VCaP (cell line): ENCODE data around the gene FSIP2.

Source experiments
- H3K27ac ChIP-seq: fragments of 450-650 bp; 2 replicates; pipeline ENCODE4 v1.5.1; 2017
- TF ChIP-seq, protein P1 (sequence below): fragments of 450-650 bp; conservative IDR thresholded peaks from 2 replicates; pipeline ENCODE4 v1.5.1; 2017; ENCODE audit warnings: mild to moderate bottlenecking, moderate library complexity

FSIP2 gene

DNA sequence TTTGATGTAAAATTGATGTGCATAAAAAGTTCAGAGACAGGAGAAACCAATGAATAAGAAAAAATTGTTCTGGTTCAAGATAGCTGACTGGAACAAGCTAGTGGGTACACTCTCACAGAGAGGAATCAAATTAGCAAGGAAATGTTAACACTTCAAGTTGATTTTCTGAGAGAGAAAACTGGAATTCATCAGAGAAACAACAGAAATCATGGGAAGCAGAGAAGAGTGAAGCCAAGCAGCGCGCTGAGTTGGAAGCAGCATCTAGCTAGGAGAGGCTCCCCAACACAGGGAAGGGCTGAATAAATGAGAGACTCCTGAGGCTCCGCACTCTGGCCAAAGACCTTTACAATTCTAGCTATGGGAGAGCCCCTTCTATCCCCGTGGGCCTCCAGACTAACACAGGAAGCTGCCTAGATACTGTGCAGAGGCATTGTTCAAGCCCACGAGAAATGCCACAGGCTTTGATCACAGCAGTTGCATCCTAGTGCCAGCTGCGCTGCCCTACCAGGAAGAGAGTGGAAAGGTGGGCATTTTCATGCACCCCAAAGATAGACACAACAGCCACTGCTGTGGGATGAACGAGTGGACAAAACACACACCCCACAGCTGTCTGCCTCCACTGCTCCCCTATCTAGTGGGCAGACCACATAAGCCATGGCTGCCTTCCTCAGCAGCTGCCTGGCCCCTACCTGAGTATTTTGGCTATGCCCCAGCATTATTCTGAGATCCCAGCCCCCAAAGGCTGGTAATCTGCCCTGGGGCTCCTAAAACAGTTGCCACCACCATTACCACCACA is 136.7 kb downstream of the FSIP2 start:
- H3K27ac ChIP-seq = no peak overlapping the region
- TF ChIP-seq, protein P1, sequence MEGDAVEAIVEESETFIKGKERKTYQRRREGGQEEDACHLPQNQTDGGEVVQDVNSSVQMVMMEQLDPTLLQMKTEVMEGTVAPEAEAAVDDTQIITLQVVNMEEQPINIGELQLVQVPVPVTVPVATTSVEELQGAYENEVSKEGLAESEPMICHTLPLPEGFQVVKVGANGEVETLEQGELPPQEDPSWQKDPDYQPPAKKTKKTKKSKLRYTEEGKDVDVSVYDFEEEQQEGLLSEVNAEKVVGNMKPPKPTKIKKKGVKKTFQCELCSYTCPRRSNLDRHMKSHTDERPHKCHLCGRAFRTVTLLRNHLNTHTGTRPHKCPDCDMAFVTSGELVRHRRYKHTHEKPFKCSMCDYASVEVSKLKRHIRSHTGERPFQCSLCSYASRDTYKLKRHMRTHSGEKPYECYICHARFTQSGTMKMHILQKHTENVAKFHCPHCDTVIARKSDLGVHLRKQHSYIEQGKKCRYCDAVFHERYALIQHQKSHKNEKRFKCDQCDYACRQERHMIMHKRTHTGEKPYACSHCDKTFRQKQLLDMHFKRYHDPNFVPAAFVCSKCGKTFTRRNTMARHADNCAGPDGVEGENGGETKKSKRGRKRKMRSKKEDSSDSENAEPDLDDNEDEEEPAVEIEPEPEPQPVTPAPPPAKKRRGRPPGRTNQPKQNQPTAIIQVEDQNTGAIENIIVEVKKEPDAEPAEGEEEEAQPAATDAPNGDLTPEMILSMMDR = no peak

GRCh38 chr2:185876234-185876633 is 137.6 kb downstream of the FSIP2 start:
- TF ChIP-seq, protein P1 = no peak
- no peak overlapping the region for H3K27ac ChIP-seq

GRCh38 chr2:185880396-185880795 is 141.8 kb downstream of the FSIP2 start:
- TF ChIP-seq, protein P1 = no peak

More at GRCh38 chr2:185880396-185880795, 141.8 kb downstream of the FSIP2 start:
- H3K27ac ChIP-seq = no peak overlapping the region
